GM21576 (cell line): ENCODE results near the gene FBXW10.
"Not testable (repeated sequence)": the region's sequence is repeated elsewhere in the genome, so short reads cannot be mapped to it uniquely, and the experiment has no call there.

ENCODE experiments used
- ATAC-seq: cut with Tn5 transposase; IDR thresholded peaks from one replicate; pipeline ENCODE4 v1.9.1; 2021; ENCODE audit warnings: mild to moderate bottlenecking, moderate library complexity; ENCODE audit not compliant: unreplicated experiment

The FBXW10 gene

GRCh38 chr17:18743699-18744421 is at the start of gene FBXW10:
TSS of gene FBXW10 (plus strand) at chr17:18744054. CDS start at chr17:18744245, 191 bp downstream.
- not testable (repeated sequence) for ATAC-seq

GRCh38 chr17:18695143-18695542 is 48.7 kb upstream of the FBXW10 start:
- not testable (repeated sequence) for ATAC-seq

GRCh38 chr17:18698473-18699103 is 45.3 kb upstream of the FBXW10 start:
- not testable (repeated sequence) for ATAC-seq

- ATAC-seq = not testable (repeated sequence)
Measured at GRCh38 chr17:18705955-18706354, 37.9 kb upstream of the FBXW10 start.

- not testable (repeated sequence) for ATAC-seq
Measured at GRCh38 chr17:18708215-18708614, 35.6 kb upstream of the FBXW10 start.

GRCh38 chr17:18712354-18712999 is 31.4 kb upstream of the FBXW10 start:
- ATAC-seq = not testable (repeated sequence)

- not testable (repeated sequence) for ATAC-seq
Measured at GRCh38 chr17:18718643-18719427, 25.0 kb upstream of the FBXW10 start.

- ATAC-seq = not testable (repeated sequence)
Measured at GRCh38 chr17:18719428-18720110, 24.3 kb upstream of the FBXW10 start.

GRCh38 chr17:18721775-18722547 is 21.9 kb upstream of the FBXW10 start:
- ATAC-seq = not testable (repeated sequence)

GRCh38 chr17:18722612-18723011 is 21.2 kb upstream of the FBXW10 start:
- ATAC-seq = not testable (repeated sequence)

- not testable (repeated sequence) for ATAC-seq
Measured at GRCh38 chr17:18723509-18723908, 20.3 kb upstream of the FBXW10 start.

GRCh38 chr17:18732438-18732837 is 11.4 kb upstream of the FBXW10 start:
- not testable (repeated sequence) for ATAC-seq

GRCh38 chr17:18733350-18733749 is 10.5 kb upstream of the FBXW10 start:
- ATAC-seq = not testable (repeated sequence)

- ATAC-seq = not testable (repeated sequence)
Measured at GRCh38 chr17:18739616-18740391, 4.0 kb upstream of the FBXW10 start.

GRCh38 chr17:18741228-18741627 is 2.6 kb upstream of the FBXW10 start:
- ATAC-seq = not testable (repeated sequence)

GRCh38 chr17:18744726-18745125 is 872 bp downstream of the FBXW10 start:
- not testable (repeated sequence) for ATAC-seq

GRCh38 chr17:18746551-18746950 is 2.7 kb downstream of the FBXW10 start:
- not testable (repeated sequence) for ATAC-seq

GRCh38 chr17:18747501-18747900 is 3.6 kb downstream of the FBXW10 start:
- not testable (repeated sequence) for ATAC-seq

- not testable (repeated sequence) for ATAC-seq
Measured at GRCh38 chr17:18750242-18750641, 6.4 kb downstream of the FBXW10 start.
